Type B pancreatic cell (in vitro differentiated cells): ENCODE data around the gene TNS3. TPM values are rescaled to one million over a fixed set of nuclear protein-coding genes. Genes with fewer than 3 reads are reported as not detected.

Experiments
- DNase-seq: peaks from one replicate; pipeline ENCODE4 v3.0.0; 2021; ENCODE audit warnings: mixed read lengths; ENCODE audit not compliant: unreplicated experiment; ENCODE audit errors: extremely low spot score
- H3K27ac Mint-ChIP-seq: 2 replicates; pipeline ENCODE4 v1.8.0; 2021; ENCODE audit warnings: mild to moderate bottlenecking, mixed read lengths
- H3K27me3 Mint-ChIP-seq: 2 replicates; pipeline ENCODE4 v1.8.0; 2021; ENCODE audit warnings: mixed read lengths
- H3K36me3 Mint-ChIP-seq: 2 replicates; pipeline ENCODE4 v1.8.0; 2021; ENCODE audit warnings: mixed read lengths
- H3K4me1 Mint-ChIP-seq: one replicate; pipeline ENCODE4 v1.8.0; 2021; ENCODE audit warnings: mixed read lengths; ENCODE audit not compliant: unreplicated experiment
- H3K4me3 Mint-ChIP-seq: 2 replicates; pipeline ENCODE4 v1.8.0; 2021; ENCODE audit warnings: mild to moderate bottlenecking, mixed read lengths
- H3K9me3 Mint-ChIP-seq: 2 replicates; pipeline ENCODE4 v1.8.0; 2021; ENCODE audit warnings: mixed read lengths
- total RNA-seq: library from RNA; stranded (reverse); gene quantifications from 2 replicates; pipeline ENCODE4 v1.2.1, GENCODE V29; 2021; ENCODE audit warnings: low replicate concordance
- TF ChIP-seq, protein P1 (sequence below): fragments of 200-600 bp; sonication (generic); conservative IDR thresholded peaks from 2 replicates; pipeline ENCODE4 v1.5.0; 2021; ENCODE audit warnings: antibody characterized with exemption, mild to moderate bottlenecking

Gene TNS3
- total RNA-seq, 1 donor from 2014 or later, result 138 TPM

DNA sequence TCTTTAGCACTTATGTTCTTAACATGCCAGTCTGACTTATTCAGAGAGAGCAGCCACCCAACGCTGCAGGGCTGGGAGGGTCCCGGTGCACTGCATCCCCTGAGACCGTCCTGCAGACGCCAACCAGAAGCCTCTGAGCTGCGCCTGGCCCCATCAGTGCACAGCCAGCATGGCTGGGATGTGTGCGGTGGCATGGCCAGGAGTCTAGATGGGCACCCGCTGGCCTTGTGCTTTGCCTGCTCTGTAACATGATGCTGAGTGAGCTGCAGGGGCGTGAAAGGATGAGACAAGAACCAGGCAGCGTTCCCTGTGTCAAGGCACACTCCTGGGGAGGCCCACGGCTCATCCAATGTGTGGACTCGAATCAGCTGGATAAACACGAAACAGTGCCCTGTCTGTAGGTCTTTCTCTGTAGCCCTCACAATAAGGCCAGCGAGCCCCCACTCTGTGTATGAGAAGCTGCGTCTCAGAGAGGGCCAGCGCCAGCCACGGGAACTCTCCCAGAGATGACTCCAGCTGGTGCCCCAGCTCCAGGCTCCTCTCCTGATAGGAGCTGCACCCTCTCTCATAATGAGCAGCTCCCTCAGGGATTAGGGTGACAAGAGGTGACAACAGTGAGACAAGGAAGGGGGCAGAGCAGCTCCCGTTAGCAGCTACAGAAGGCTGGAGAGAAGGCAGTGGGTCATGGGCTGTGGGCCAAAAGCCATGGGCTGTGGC lies 96.8 kb downstream of the TNS3 start:
- Mint-ChIP-seq H3K9me3 (no peaks in the 10 kb centered on the region), H3K4me3 (no peak overlapping the region), H3K36me3 (peaks cover 14% of the 10 kb centered on the region), H3K27ac (no peak overlapping the region), H3K27me3 (no peaks in the 10 kb centered on the region), H3K4me1 (peaks cover 66% of the 10 kb centered on the region)
- peak; percentile 62 for DNase-seq
- TF ChIP-seq, protein P1, sequence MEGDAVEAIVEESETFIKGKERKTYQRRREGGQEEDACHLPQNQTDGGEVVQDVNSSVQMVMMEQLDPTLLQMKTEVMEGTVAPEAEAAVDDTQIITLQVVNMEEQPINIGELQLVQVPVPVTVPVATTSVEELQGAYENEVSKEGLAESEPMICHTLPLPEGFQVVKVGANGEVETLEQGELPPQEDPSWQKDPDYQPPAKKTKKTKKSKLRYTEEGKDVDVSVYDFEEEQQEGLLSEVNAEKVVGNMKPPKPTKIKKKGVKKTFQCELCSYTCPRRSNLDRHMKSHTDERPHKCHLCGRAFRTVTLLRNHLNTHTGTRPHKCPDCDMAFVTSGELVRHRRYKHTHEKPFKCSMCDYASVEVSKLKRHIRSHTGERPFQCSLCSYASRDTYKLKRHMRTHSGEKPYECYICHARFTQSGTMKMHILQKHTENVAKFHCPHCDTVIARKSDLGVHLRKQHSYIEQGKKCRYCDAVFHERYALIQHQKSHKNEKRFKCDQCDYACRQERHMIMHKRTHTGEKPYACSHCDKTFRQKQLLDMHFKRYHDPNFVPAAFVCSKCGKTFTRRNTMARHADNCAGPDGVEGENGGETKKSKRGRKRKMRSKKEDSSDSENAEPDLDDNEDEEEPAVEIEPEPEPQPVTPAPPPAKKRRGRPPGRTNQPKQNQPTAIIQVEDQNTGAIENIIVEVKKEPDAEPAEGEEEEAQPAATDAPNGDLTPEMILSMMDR, result no peak

DNA sequence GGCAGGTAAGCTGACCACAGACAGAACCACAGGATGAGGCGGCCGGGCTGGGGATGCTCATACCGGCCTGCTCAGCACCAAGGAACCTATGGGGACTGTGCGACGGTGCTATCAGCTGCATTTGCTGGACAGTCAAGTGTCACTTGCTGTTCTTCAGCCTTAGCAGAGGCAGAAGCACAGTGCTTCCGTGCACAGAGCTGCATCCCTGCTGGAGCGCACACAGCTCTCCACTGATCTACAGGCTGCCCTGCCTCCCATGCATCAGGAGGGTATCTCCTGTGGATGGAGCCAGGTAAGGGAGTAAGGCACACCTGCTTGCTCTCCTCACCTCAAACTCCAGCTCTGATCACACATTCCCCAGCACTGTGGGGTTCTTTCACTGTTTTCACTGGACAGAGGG lies 97.5 kb downstream of the TNS3 start:
- Mint-ChIP-seq H3K4me3 (no peak overlapping the region), H3K4me1 (peaks cover 64% of the 10 kb centered on the region), H3K36me3 (peaks cover 14% of the 10 kb centered on the region), H3K27me3 (no peaks in the 10 kb centered on the region), H3K9me3 (no peaks in the 10 kb centered on the region), H3K27ac (no peak overlapping the region)
- DNase-seq, result no peak
- TF ChIP-seq, protein P1, result no peak

DNA sequence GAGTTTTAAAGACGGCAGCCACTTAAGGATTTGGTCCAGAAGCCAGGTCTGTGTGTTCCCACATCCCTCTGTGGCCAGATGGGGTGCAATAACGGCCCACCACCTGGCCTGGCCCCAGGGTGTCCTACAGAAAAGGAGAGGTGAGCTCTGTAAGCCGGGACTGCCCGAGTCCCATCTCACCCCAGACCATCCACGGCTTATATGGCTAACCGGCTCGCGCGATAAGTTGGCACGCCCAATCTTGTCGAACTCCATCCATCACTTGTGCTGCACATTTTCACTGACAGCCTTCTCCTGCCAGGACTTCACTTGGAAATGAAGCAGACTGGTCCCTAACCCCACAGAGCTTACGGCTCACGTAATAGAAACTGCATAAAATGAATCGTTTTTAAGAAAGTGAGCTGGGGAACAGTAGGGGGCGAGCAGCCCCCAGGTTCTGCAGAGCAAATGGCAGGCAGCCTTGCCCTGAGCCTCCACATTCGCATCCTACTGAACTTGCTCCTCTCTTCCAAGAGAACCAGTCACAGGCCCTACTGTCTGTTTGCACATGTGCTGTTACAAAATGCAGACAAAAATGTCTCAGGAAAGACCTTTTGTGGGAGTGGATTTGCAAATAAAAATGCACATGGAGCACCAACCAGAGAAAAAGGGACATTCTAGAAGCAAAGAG lies 98.2 kb downstream of the TNS3 start:
- TF ChIP-seq, protein P1, result peak; percentile 53
- H3K9me3 Mint-ChIP-seq, result no peaks in the 10 kb centered on the region
- no peaks in the 10 kb centered on the region for H3K27me3 Mint-ChIP-seq
- no peak overlapping the region for H3K4me3 Mint-ChIP-seq
- H3K27ac Mint-ChIP-seq, result no peak overlapping the region
- peaks cover 15% of the 10 kb centered on the region for H3K36me3 Mint-ChIP-seq
- peak; percentile 60 for DNase-seq
- H3K4me1 Mint-ChIP-seq, result peaks cover 60% of the 10 kb centered on the region

DNA sequence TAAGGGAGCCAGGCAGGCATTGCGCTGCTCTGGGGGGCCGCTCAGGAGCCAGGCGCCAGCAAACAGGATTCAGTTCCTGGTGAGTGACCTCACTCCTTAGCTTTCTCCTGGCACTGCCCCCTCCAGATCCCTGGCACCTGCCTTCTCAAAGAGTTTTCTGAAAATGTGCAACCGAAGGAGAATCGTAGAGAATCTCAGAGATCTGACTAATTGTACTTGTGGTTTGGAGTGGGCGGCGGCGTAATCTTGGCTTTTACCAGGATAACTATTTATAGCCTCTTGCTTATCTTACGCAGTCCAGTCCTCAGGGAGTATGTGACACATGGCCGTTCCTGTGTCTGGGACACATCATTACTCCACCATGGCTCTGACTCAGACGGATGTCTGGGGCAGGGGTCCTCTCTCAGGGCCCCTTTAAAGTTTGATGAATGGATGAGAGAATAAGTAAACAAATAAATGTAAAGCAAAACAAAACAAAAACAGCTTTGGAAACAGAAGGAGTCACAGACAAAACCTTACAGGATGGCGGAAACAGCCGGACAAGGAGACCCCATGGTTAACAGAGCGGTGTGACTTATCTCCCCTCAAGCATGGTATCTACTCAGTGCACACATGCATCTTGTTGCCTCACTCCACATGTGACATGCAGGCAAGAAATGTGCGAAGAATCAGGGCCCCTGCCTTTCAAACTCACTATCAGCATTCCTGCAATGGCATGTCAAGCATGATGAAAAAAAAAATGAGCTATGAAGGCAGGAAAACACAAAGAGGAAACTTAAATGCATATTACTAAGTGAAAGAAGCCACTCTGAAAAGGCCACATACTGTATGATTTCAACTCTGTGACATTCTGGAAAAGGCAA lies 99.7 kb downstream of the TNS3 start:
- no peak for DNase-seq
- H3K27ac Mint-ChIP-seq, result peak overlapping the region; percentile 38
- H3K4me1 Mint-ChIP-seq, result peaks cover 58% of the 10 kb centered on the region
- TF ChIP-seq, protein P1, result no peak
- no peaks in the 10 kb centered on the region for H3K27me3 Mint-ChIP-seq
- H3K36me3 Mint-ChIP-seq, result peaks cover 17% of the 10 kb centered on the region
- H3K9me3 Mint-ChIP-seq, result no peaks in the 10 kb centered on the region
- peak overlapping the region; percentile 41 for H3K4me3 Mint-ChIP-seq

- DNase-seq, result no peak
- TF ChIP-seq, protein P1, result no peak
- H3K9me3 Mint-ChIP-seq, result no peaks in the 10 kb centered on the region
- peak overlapping the region; percentile 41 for H3K4me3 Mint-ChIP-seq
- H3K27ac Mint-ChIP-seq, result peak overlapping the region; percentile 38
- peaks cover 19% of the 10 kb centered on the region for H3K36me3 Mint-ChIP-seq
- H3K27me3 Mint-ChIP-seq, result no peaks in the 10 kb centered on the region
- peaks cover 61% of the 10 kb centered on the region for H3K4me1 Mint-ChIP-seq
Observed at GRCh38 chr7:47481541-47482012, 100.3 kb downstream of the TNS3 start.
